B cell (primary cell): ENCODE results near the gene SMIM41. TPM values are rescaled to one million over a fixed set of nuclear protein-coding genes. Genes with fewer than 3 reads are reported as not detected.

ENCODE experiments used
- ATAC-seq: fragments of 200-7000 bp; cut with Tn5 transposase; one replicate; pipeline ENCODE4 v1.10.0; 2021; ENCODE audit warnings: low read depth, mild to moderate bottlenecking, moderate number of reproducible peaks, moderate library complexity
- CTCF ChIA-PET: fragments of 350-600 bp; sonication (Branson Sonifier 250); formaldehyde crosslinking; loops from one replicate; lab custom pipeline; 2021; ENCODE audit warnings: antibody characterized with exemption, inconsistent platforms; lab: Charles Lee
- POLR2A ChIA-PET: fragments of 350-600 bp; sonication (Branson Sonifier 250); formaldehyde crosslinking; loops from one replicate; lab custom pipeline; 2021; ENCODE audit warnings: antibody characterized with exemption; lab: Charles Lee
- DNase-seq: peaks from one replicate; pipeline ENCODE4 v3.0.0; 2013
- H2AFZ ChIP-seq: 2 replicates; pipeline ENCODE4 v1.6.1; 2012; ENCODE audit warnings: mild to moderate bottlenecking, low read depth, low read length; ENCODE audit not compliant: insufficient read depth, poor library complexity, severe bottlenecking
- H3K27ac ChIP-seq, 2 donors: 1 replicate in 1 of 2; 2 replicates in 1 of 2; pipeline ENCODE4 v1.5.1; 2012 to 2013; ENCODE audit warnings: low read length in 2 of 2, mild to moderate bottlenecking in 2 of 2, moderate library complexity in 1 of 2
- H3K27me3 ChIP-seq, 4 experiments: fragments of 200-600 bp in 1 of 4; sonication (generic) in 1 of 4; replicated peaks in 1 of 4; 1 replicate in 2 of 4; 2 replicates in 2 of 4; pipeline versions ENCODE4 v1.6.1 to v1.7.0; 2013 to 2016; ENCODE audit warnings: low read length in 3 of 4, mild to moderate bottlenecking in 2 of 4, mixed read lengths in 1 of 4, moderate library complexity in 1 of 4; ENCODE audit not compliant: insufficient read depth in 4 of 4, control insufficient read depth in 3 of 4; ENCODE audit errors: control extremely low read depth in 1 of 4
- H3K36me3 ChIP-seq, 2 experiments: replicated peaks in 1 of 2; 1 replicate in 1 of 2; 2 replicates in 1 of 2; pipeline versions ENCODE4 v1.6.1 to v1.7.1; 2013; ENCODE audit warnings: low read length in 1 of 2; ENCODE audit not compliant: insufficient read depth in 2 of 2, control insufficient read depth in 1 of 2; ENCODE audit errors: control extremely low read depth in 1 of 2, extremely low read depth in 1 of 2
- H3K4me1 ChIP-seq, 2 donors: fragments of 200-600 bp in 1 of 2; sonication (generic) in 1 of 2; 1 replicate in 1 of 2; 2 replicates in 1 of 2; pipeline versions ENCODE4 v1.5.1 to v1.6.1; 2013 to 2017; ENCODE audit warnings: low read length in 2 of 2; ENCODE audit not compliant: control insufficient read depth in 2 of 2, insufficient read depth in 2 of 2
- H3K4me2 ChIP-seq: replicated peaks from 2 replicates; pipeline ENCODE3; 2012; ENCODE audit warnings: mild to moderate bottlenecking, low read depth, low read length; ENCODE audit not compliant: poor library complexity, severe bottlenecking
- H3K4me3 ChIP-seq, 5 experiments: fragments of 200-600 bp in 1 of 5; sonication (generic) in 1 of 5; 1 replicate in 3 of 5; 2 replicates in 2 of 5; pipeline versions ENCODE4 v1.5.1 to v1.7.0; 2011 to 2016; ENCODE audit warnings: low read length in 4 of 5, mild to moderate bottlenecking in 4 of 5, low read depth in 2 of 5, control low read depth in 1 of 5, moderate library complexity in 1 of 5; ENCODE audit not compliant: insufficient read depth in 1 of 5; ENCODE audit errors: control extremely low read depth in 1 of 5, extremely low read depth in 1 of 5
- H3K79me2 ChIP-seq: fragments of 200-600 bp; sonication (generic); one replicate; pipeline ENCODE4 v1.6.0; 2016; ENCODE audit warnings: low read length; ENCODE audit not compliant: control insufficient read depth, insufficient read depth
- H3K9ac ChIP-seq: fragments of 200-600 bp; sonication (generic); 2 replicates; pipeline ENCODE4 v1.6.1; 2017; ENCODE audit warnings: mild to moderate bottlenecking, low read length, moderate library complexity
- H3K9me3 ChIP-seq, 3 donors: one replicate each; pipeline versions ENCODE4 v1.6.1 to v1.7.1; 2013; ENCODE audit warnings: low read length in 2 of 3; ENCODE audit not compliant: control insufficient read depth in 2 of 3, insufficient read depth in 1 of 3; ENCODE audit errors: control extremely low read depth in 1 of 3
- H4K20me1 ChIP-seq: 2 replicates; pipeline ENCODE4 v1.6.0; 2012; ENCODE audit warnings: mild to moderate bottlenecking, low read length; ENCODE audit not compliant: insufficient read depth, control insufficient read depth, poor library complexity, severe bottlenecking
- H3K27ac Mint-ChIP-seq: one replicate; pipeline ENCODE4 v1.8.0; 2021; ENCODE audit warnings: mixed read lengths
- H3K27me3 Mint-ChIP-seq: one replicate; pipeline ENCODE4 v1.8.0; 2021; ENCODE audit warnings: mixed read lengths
- H3K4me1 Mint-ChIP-seq: one replicate; pipeline ENCODE4 v1.8.0; 2021; ENCODE audit warnings: mixed read lengths
- H3K4me3 Mint-ChIP-seq: one replicate; pipeline ENCODE4 v1.8.0; 2021; ENCODE audit warnings: mixed read lengths
- H3K9me3 Mint-ChIP-seq: one replicate; pipeline ENCODE4 v1.8.0; 2022; ENCODE audit warnings: mixed read lengths; ENCODE audit not compliant: insufficient read depth
- CTCF ChIP-seq: fragments of 200-600 bp; IDR thresholded peaks from one replicate; pipeline ENCODE4 v1.8.0; 2022; ENCODE audit warnings: antibody characterized with exemption, mild to moderate bottlenecking
- EZH2 ChIP-seq: IDR thresholded peaks from 2 replicates; pipeline ENCODE4 v1.6.1; 2012; ENCODE audit warnings: borderline replicate concordance, low read depth, mild to moderate bottlenecking, moderate library complexity, low read length; ENCODE audit not compliant: insufficient read depth, poor library complexity, severe bottlenecking
- WGBS: methylation state at CpG from one replicate; pipeline ENCODE4 v1.1.5; 2013; ENCODE audit warnings: missing lambda C conversion rate; ENCODE audit not compliant: insufficient coverage; 5-methylcytosine and 5-hydroxymethylcytosine counted together
- intact Hi-C: fragments of 100-400 bp; cut with micrococcal nuclease; formaldehyde crosslinking; loops from one replicate; pipeline ENCODE4 v1.10.0; 2022
- polyA plus RNA-seq: library from polyadenylated mRNA; depleted of rRNA; stranded (reverse); fragments of >200 nt; gene quantifications from 2 replicates; pipeline ENCODE4 v1.2.3, GENCODE V29; 2012
- total RNA-seq, 2 donors: library from RNA; stranded (reverse); fragments of 120-200 nt in 1 of 2; gene quantifications; 1 replicate in 1 of 2; 2 replicates in 1 of 2; pipeline versions ENCODE4 v1.2.3 to v1.2.4, GENCODE V29; 2013 to 2022

The SMIM41 gene
- total and polyA plus RNA-seq, 2 donors (not counting 1 experiment from before 2014, with no cell fraction given): 0.12 TPM; not detected in 1

- TF ChIP-seq CTCF (no peak), EZH2 (no peak)
- intact Hi-C loops: no loop called here
- Mint-ChIP-seq H3K4me3 (no peak overlapping the region), H3K27me3 (peaks cover 18% of the 10 kb centered on the region), H3K9me3 (no peaks in the 10 kb centered on the region), H3K27ac (no peak overlapping the region), H3K4me1 (peaks cover 31% of the 10 kb centered on the region)
- DNase-seq (no peak), ATAC-seq (no peak)
- peaks cover 0 to 31% (median 9%) of the 10 kb centered on the region in 4 experiments for H3K27me3 ChIP-seq
- no peaks in the 10 kb centered on the region for H3K9me3 ChIP-seq
- peaks cover 22 to 32% of the 10 kb centered on the region in 2 donors for H3K4me1 ChIP-seq
- H3K9ac ChIP-seq: no peak overlapping the region
- no peak overlapping the region for H2AFZ ChIP-seq
- H4K20me1 ChIP-seq: no peaks in the 10 kb centered on the region
- no peak overlapping the region for H3K27ac ChIP-seq
- H3K79me2 ChIP-seq: no peaks in the 10 kb centered on the region
- H3K36me3 ChIP-seq: no peaks in the 10 kb centered on the region
- ChIA-PET CTCF (interaction anchor here (0.6 to 11.3 kb wide), 6 partner anchors 38 to 1597 kb away, joined by 3 to 407 read pairs (median 6); no protein-coding TSS in a partner anchor), POLR2A (no interaction called here)
- 94% methylated on average over 5 of the region's 7 CpGs for WGBS
- no peak overlapping the region for H3K4me3 ChIP-seq
- H3K4me2 ChIP-seq: no peak overlapping the region
Measured at GRCh38 chr12:52122904-52123303, 43.4 kb downstream of the SMIM41 start.

- H3K9ac ChIP-seq: no peak overlapping the region
- H3K4me2 ChIP-seq: no peak overlapping the region
- H3K36me3 ChIP-seq: no peaks in the 10 kb centered on the region
- no peaks in the 10 kb centered on the region for H4K20me1 ChIP-seq
- TF ChIP-seq EZH2 (no peak), CTCF (no peak)
- POLR2A ChIA-PET: interaction anchor here (0.7 kb wide), 2 partner anchors 64 to 87 kb away, joined by 4 to 8 read pairs; no protein-coding TSS in a partner anchor
- Mint-ChIP-seq H3K4me1 (peaks cover 24% of the 10 kb centered on the region), H3K27me3 (peaks cover 21% of the 10 kb centered on the region), H3K27ac (no peak overlapping the region), H3K4me3 (no peak overlapping the region), H3K9me3 (no peaks in the 10 kb centered on the region)
- no peaks in the 10 kb centered on the region for H3K9me3 ChIP-seq
- peaks cover 14 to 25% of the 10 kb centered on the region in 2 donors for H3K4me1 ChIP-seq
- DNase-seq: no peak
- 69% methylated on average over 7 of the region's 8 CpGs for WGBS
- H3K27me3 ChIP-seq: peaks cover 0 to 31% (median 9%) of the 10 kb centered on the region in 4 experiments
- intact Hi-C loops: no loop called here
- CTCF ChIA-PET: interaction anchor here (1.1 to 11.3 kb wide), 5 partner anchors 19 to 132 kb away, joined by 3 to 407 read pairs (median 6); no protein-coding TSS in a partner anchor
- H3K4me3 ChIP-seq: no peak overlapping the region
- ATAC-seq: no peak
- H2AFZ ChIP-seq: no peak overlapping the region
- H3K79me2 ChIP-seq: no peaks in the 10 kb centered on the region
- H3K27ac ChIP-seq: no peak overlapping the region
Measured at GRCh38 chr12:52123487-52124186, 44.1 kb downstream of the SMIM41 start.
